GM19463 (cell line): Measurements from ENCODE around the gene SORCS1.
"Not testable (repeated sequence)": the region's sequence is repeated elsewhere in the genome, so short reads cannot be mapped to it uniquely, and the experiment has no call there.

Experiments used
- ATAC-seq: cut with Tn5 transposase; IDR thresholded peaks from one replicate; pipeline ENCODE4 v1.9.1; 2021; ENCODE audit warnings: mild to moderate bottlenecking, moderate library complexity; ENCODE audit not compliant: unreplicated experiment

The SORCS1 gene

DNA sequence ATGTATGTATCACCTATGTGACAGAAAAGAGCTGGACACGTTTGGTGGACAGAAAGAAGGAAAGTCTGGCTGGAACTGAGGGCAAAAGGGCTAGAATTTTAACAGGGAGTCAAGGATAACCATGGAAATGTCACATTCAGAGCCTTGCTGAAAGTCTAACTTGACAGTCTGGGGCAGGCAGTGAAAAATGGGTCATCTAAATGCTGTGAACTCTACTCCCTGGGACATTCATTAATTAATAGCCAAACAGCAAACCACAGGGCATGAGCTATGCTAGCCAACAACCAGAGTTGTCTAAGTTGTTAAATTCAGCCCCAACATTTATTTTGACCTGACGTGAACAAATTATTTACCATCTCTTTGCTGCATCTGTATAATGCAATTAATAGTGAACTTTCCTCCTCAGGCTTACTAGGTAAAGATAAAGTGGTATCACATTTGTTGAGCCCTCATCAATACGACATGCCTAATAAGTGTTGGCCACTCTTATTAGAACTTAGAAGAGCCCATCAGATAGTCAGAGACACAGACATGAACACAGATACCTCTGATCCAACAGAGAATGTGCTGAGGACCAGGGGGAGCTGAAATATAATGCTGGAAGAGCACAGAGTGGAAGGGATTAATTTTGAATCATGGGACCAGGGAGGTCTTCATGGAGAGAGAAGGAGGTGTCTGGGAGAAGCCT, 109.9 kb downstream of the SORCS1 start:
- peak; percentile 64 for ATAC-seq

DNA sequence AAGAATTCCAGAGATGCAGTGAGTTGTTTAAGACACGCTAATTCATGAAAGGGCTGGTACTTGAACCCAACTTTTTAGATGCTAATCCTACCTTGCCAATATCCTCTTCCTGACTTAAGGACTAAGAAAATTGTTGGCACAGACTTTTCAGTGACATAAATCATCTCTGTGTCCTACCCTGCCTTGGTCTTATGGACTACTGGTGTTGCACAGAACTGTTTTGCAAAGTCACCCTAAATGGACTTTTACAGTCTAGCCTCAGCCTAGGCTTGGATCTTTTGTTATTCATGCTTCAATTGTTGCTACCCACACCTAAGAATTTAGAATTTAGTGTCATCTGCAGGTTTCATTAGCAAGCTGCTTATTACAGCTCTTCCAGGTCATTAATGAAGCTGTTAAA, 112.7 kb downstream of the SORCS1 start:
- ATAC-seq, result no peak

DNA sequence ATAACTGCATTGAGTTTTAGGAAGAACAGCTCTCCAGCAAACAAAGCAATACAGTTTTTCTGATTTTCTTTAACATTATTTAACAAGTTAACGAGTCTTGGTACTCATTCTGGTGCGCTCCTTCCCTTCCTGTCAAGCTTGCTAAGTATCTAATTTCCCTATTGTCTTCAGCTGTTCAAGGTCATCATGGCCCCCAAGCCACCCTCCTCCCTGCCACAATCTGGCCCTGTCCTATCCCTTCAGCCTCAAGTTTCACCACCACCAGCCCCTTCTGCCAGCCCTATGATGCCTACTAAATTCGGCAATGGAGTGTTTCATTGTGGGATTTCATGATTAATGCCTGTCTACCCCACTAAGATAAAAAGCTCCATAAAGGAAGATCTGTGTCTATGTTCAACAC, 121.0 kb downstream of the SORCS1 start:
- no peak for ATAC-seq

- ATAC-seq, result no peak
Measured at GRCh38 chr10:107037192-107038122, 127.0 kb downstream of the SORCS1 start.

DNA sequence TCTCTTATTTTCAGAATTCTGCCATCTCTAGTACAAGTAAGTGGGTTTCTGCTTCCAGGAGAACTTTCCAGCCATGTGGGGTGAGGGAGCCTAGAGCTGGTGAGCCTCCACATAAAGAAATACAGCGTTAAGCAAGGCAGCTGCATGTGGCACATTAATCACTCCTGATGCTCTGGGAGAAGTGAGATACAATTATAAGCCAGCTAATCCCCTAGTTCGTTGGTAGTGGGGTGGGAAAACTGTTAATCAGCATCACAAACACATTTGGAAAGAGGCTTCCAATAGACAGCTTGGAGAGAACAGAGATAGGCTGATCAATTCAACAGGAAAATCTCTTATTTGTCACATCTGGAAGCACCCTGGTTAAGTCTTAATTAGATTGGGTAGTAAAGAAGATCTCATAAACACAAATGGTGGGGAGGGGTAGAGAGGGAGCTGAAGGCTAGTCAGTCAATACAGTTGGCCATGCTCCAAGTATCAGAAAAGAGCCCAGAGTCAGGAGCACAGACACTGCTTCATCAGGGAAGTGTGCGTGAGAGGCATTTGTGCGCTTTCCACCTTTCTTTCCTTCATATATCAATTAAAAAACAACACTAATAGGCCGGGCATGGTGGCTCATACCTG, 130.6 kb downstream of the SORCS1 start:
- no peak for ATAC-seq

- no peak for ATAC-seq
Measured at GRCh38 chr10:107032700-107033401, 131.7 kb downstream of the SORCS1 start.

- no peak for ATAC-seq
Measured at GRCh38 chr10:107031931-107032699, 132.4 kb downstream of the SORCS1 start.

- no peak for ATAC-seq
Measured at GRCh38 chr10:107028236-107028635, 136.3 kb downstream of the SORCS1 start.

DNA sequence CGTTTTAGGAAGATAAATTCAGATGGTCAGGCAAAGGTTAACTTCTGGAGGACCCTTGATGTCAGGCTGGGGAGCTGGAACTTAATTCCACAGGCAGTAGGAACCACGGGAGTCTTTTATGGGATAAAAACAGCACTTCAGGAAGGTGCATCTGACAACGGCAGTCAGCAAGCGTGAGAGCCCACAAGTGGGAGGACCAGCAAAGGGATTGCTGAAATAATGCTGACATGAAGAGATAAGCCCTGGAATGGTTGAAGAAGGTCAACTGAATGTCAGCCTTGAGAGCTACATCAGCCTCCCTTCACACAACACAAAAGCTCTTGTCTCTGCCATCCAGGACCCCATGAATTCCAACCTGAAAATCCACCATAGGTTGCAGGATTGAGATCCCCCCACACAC, 138.8 kb downstream of the SORCS1 start:
- no peak for ATAC-seq

DNA sequence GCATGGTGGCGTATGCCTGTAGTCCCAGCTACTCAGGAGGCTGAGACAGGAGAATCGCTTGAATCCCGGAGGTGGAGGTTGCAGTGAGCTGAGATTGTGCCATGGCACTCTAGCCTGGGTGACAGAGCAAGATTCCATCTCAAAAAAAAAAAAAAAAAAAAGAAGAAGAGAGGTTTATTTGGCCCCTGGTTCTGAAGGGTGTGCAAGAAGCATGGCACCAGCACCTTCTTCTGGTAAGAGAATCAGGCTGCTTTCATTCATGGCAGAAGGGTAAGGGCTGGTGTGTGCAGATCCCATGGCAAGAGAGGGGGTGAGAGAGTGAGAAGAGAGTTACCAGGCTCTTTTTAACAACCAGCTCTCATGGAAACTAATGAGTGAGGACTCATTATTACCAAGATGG, 140.5 kb downstream of the SORCS1 start:
- ATAC-seq, result not testable (repeated sequence)

DNA sequence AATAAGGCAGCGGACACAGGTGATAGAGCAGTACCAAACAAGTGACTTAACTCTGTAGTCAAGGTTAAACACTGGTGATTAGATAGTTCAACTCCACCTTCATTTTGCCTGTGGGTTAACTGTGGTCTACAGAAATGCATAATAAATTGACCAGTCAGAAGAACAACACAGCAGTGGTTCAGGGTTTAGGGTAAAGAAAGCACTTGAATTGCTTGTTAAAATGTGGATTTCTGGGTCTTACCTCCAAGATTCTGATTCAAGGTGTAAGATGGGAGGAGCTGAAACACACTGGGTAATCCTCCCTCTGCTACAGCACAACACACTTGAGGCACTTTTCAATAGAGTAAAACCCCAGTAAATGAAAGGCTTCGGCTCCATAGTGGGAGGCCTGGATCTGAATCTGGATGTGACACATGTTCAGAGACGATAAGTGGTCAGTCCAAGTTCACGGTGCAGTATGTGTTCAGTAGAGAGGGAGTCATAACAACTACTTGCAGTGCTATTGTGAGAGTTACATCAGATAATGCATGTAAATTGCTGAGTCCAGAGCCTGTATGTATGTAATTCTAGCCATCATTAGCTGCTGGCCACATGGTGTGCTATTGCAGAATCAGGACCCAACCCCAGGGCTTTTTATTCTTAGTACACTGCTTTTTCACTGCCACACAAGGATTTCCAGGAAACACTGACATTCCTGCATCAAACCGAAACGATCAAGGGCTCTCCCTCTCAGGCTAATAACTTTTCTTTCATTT, 141.7 kb downstream of the SORCS1 start:
- ATAC-seq, result no peak

DNA sequence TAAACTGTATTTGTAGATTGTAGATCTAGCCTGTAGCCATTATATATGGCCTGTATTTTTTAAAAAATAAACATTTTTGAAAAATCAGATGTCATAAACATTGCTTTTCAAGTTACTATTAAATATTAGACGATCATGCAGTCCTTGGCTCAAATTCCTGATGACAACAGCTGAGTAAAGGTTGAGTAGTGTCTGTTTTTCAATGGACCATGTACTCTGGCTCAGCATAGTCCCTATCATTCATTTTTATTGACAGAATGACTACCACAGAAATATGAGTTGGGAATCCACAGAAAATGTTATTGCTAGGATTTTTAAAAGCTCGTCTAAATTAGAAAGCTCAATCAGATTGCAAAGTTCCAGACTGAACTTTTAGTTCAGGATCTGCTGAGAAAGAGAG, 145.4 kb downstream of the SORCS1 start:
- ATAC-seq, result no peak

DNA sequence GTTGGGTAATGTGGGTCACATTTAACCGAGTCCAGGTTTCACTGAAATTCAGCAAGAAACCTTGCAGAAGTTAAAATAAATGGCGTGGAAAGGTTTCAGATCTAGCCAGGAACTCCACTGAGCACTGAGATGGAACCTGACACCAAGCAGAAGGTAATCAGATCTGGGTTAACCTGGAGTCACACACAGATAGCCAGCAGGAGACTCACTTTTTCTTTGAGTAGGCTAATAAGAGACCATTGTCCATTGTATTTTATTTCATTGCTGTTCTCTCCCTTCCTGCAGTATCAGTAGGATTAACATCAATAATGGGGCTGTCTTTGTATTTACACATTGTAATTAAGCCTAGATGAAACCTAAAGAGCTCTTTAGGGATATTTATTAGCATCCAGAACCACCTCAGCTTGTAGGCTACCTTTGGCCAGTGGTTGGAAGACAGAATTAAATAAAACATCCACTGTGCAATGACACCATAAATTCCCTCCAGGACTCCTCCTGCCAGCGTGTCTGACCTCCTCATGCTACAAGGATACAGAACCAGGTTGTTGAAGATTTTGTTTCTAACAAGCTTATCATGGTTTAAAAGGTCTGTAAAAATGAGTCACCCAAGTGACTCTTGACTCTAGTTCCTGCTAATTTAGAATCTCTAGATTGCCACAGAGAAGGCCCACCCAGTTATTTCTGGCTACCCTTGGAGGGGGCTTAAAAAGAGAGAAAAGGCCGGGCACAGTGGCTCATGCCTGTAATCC, 151.1 kb downstream of the SORCS1 start:
- no peak for ATAC-seq

DNA sequence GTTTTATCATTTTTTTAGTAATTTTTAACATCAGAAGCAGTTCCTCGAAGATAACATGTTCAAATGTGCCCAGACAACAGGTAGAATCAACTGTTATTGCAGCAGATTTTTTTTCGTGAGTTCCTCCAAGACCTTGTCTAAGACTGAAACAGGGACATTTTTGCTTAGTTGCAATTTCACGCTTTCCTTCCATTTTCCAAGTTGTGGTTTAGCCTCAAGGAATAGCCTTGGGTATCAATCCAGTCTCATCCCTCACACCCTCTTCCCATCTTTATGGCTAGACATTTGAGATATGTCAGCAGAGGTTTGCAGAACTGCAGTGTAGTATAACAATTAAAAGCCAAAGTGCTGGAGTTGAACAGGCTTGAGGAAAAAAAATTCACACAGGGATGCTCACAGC, 152.5 kb downstream of the SORCS1 start:
- ATAC-seq, result no peak

- ATAC-seq, result no peak
Measured at GRCh38 chr10:107011105-107011504, 153.4 kb downstream of the SORCS1 start.

DNA sequence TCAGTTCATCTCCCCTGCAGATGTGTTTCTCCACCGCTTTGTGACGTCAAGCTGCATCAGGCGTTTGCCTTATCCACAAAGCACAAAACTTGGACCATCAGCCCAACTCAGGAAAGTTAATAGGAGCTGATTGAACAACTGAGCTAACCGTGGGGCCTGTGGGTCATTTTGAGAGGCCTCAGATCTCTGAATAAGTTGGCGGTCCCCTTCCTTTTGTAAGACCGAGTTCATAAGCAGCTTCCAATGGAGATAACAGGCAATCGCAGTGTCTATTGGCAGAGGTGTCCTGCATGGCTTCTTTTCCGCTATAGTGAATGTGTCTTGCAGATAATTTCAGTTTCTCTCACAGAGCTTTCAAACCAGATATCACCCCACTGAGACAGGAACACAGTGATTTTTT, 154.0 kb downstream of the SORCS1 start:
- ATAC-seq, result no peak

DNA sequence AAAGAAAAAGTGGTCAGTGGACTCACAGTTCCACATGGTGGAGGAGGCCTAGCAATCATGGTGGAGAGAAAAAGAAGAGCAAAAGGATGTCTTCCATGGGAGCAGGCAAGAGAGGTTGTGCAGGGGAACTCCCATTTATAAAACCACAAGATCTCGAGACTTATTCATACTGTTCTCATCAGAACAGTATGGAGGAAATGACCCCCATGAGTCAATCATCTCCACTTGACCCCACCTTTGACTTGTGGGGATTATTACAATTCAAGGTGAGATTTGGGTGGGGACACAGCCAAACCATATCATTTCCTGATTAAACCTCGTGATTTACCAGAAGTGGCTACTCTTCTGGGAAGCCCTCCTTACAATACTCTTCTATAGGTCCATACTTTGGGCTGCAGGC, 160.1 kb downstream of the SORCS1 start:
- no peak for ATAC-seq

DNA sequence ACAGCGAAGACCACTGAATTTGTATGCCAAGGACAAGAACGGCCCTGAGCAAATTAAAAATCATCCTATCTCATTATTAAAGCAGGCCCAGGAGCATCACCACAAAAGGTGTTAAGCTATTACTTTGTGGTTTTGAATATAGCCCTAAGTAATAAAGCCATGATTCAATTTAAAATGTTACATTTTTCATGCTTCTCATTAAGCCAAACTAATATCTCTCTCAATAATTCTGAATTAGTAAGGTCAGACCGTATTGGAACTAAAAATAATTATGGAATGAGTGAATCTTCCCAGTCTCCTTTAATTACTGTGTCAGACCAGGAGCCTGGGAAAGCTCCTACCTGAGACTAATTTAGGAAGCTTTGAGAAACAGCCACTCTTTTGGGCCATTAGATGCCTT, 162.4 kb downstream of the SORCS1 start:
- no peak for ATAC-seq

DNA sequence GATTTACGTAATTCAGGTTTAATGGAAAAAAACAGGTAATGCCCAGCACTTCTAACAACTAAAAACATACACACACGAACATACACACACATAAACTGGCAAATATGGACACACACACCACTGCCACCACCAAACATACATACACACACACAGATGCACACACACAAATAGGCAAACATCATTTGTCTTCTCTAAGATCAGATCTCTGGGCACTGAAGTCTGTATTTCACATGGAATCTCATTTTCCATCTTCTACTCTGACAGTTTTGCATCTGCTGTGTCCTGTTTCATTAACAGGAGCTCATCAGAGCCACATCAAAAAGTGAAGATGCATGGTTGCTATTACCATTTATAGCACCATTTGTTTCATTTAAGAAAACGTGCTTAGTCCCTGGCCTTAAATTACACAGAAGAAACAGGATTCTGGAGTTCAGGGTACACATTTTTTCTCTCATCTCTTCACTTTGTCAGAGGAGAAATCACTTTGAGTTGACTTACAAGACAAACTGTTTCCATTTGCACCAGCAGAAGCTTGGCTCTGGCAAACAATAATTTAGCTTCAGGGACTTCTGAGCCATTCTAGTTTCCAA, 165.3 kb downstream of the SORCS1 start:
- no peak for ATAC-seq
